Measurements from ENCODE around the gene SLC16A11.

DNA sequence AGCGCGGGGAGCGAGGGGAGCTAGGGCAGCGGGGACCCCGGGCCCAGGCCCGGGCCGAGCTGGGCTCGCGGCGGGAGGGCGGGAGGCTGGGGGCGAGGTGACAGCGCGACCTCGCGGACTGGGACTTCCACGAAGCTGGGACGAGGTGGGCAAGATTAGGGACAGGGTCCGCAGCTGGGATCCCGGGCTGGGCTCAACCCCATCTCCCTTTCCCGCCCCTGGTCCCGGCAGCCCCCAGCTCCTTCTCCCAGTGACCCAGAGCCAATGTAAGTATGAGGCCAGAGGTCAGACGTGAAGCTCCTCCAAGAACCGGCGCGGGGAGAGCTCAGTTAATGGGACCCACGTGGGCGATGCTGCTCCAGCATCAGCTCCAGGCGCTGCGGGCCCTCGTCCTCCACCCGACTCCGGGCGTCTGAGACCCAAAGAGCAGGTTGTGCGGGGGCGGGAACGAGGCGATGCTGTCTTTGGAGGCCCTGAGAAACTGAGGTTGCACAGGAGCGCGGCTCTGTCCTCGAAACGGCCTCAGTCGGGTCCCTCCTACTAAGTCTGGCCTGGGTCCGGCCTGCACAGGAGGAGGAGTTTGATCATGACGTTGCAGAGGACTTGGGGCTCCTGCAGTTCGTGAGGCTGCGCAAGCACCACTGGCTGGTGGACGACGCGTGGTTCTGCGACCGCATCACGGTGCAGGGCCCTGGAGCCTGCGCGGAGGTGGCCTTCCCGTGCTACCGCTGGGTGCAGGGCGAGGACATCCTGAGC is 47.5 kb downstream of the SLC16A11 start:
- TF ChIP-seq, protein P1, sequence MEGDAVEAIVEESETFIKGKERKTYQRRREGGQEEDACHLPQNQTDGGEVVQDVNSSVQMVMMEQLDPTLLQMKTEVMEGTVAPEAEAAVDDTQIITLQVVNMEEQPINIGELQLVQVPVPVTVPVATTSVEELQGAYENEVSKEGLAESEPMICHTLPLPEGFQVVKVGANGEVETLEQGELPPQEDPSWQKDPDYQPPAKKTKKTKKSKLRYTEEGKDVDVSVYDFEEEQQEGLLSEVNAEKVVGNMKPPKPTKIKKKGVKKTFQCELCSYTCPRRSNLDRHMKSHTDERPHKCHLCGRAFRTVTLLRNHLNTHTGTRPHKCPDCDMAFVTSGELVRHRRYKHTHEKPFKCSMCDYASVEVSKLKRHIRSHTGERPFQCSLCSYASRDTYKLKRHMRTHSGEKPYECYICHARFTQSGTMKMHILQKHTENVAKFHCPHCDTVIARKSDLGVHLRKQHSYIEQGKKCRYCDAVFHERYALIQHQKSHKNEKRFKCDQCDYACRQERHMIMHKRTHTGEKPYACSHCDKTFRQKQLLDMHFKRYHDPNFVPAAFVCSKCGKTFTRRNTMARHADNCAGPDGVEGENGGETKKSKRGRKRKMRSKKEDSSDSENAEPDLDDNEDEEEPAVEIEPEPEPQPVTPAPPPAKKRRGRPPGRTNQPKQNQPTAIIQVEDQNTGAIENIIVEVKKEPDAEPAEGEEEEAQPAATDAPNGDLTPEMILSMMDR (IDR thresholded peaks at IDR 0.05; ENCODE audit: poor library complexity) = no peak
- TF ChIP-seq EZH2phosphoT487 (IDR thresholded peaks at IDR 0.05; ENCODE audit: low read depth, severe bottlenecking, unreplicated experiment) (no peak), EZH2 (IDR thresholded peaks at IDR 0.05; ENCODE audit: borderline replicate concordance) (no peak)

Data from hepatocyte (in vitro differentiated cells).